T-helper 1 cell treated with Interleukin-12 subunit alpha and Interleukin-12 subunit beta and Interleukin-4 antibody, amounts not matched to agents 30 μg/mL and 1 μg/mL, for 36 hours (primary cell): ENCODE data around the gene HES6.

Experiments
- H3K27ac Mint-ChIP-seq: one replicate; pipeline ENCODE4 v1.8.0; 2021; ENCODE audit warnings: mild to moderate bottlenecking, mixed read lengths
- H3K27me3 Mint-ChIP-seq: one replicate; pipeline ENCODE4 v1.8.0; 2021; ENCODE audit warnings: low read depth, mixed read lengths
- H3K36me3 Mint-ChIP-seq: one replicate; pipeline ENCODE4 v1.8.0; 2021; ENCODE audit warnings: low read depth, mixed read lengths
- H3K4me1 Mint-ChIP-seq: one replicate; pipeline ENCODE4 v1.8.0; 2021; ENCODE audit warnings: low read depth, mixed read lengths
- H3K4me3 Mint-ChIP-seq: one replicate; pipeline ENCODE4 v1.8.0; 2021; ENCODE audit warnings: mild to moderate bottlenecking, moderate library complexity, mixed read lengths
- H3K9me3 Mint-ChIP-seq: one replicate; pipeline ENCODE4 v1.8.0; 2021; ENCODE audit warnings: mixed read lengths

Gene HES6

DNA sequence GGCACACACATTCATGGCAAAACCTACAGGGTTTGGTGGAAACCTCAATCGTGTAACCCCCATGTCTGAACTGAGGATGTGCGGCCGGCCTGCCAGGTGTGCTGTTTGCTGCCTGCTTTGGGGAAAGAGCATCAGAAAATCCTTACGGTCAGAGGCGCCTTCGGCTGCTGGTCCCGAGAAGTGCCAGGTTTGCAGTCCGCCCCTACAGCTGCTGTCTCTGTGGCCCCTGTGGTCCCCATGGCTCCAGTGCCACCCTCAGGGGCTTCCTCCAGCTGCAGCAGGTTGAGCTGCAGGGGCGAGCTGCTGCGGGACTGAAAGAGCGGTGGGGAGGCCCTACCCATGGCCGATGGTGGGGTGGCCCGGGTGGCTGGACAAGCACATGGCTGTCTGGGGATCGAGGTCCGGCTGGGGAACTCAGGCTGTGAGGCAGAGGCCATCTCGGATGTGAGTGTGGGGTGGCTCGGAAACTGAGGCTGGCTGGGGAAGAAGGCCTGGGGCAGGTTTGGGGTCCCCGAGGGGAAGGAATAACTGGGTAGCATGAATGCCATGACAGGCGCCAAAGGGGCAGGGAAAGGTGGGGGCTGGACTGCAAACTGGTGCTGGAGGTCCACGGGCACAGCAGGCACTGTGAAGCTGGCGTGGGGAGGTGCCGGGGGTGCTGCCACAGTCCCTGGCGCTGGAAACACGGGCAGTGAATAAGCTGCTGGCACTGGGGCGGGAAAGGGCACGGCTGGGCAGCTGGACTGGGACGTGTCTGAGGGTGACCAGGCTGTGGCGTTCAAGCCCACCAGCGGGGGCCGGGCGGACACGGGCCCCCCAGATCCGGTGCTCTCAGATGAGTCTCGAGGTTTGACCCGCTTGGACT, 13.2 kb upstream of the HES6 start:
- Mint-ChIP-seq H3K27ac (no peak overlapping the region), H3K4me3 (no peak overlapping the region), H3K36me3 (peaks cover 9% of the 10 kb centered on the region), H3K27me3 (no peaks in the 10 kb centered on the region), H3K9me3 (no peaks in the 10 kb centered on the region), H3K4me1 (no peaks in the 10 kb centered on the region)

DNA sequence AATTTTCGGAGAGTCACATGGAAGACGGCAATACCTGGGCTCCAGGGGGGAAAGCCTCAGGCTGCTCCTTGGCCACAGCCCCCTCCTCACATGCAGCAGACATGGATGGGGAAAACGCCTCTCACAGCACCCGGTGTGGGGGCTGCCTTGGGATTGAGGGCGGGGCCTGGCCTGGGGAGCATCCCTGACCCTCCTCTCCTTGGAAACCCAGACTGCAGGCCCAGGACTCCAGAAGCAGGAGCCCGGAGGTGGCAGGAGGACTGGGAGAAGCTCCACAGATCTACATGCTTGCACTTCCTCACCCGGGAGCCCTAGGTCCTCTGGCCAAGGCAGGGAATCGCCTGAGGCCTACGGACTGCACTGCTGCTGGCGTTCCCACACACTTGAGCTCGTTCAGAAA, 12.1 kb upstream of the HES6 start:
- Mint-ChIP-seq H3K27me3 (no peaks in the 10 kb centered on the region), H3K36me3 (peaks cover 13% of the 10 kb centered on the region), H3K4me3 (no peak overlapping the region), H3K4me1 (no peaks in the 10 kb centered on the region), H3K27ac (no peak overlapping the region), H3K9me3 (no peaks in the 10 kb centered on the region)

DNA sequence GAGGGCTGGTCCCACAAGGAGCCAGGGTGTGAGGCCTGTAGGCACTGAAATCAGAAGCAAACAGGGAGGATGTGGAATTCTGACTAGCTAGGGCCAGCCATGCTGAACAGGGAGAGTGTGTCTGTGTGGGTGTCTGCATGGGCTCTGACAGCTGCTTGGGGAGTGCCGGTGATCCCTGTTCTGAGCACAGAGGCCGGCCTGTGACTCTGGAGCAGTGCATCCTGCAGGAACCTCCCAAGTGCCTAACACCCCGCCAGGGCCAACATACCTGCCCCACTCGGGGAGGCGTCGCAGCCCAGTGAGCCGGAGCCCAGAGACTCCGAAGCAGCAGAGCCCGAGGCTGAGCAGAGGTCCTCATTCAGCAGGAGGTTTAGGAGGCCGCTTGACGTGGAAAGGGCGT, 11.5 kb upstream of the HES6 start:
- Mint-ChIP-seq H3K36me3 (peaks cover 14% of the 10 kb centered on the region), H3K4me1 (no peaks in the 10 kb centered on the region), H3K27me3 (no peaks in the 10 kb centered on the region), H3K27ac (no peak overlapping the region), H3K9me3 (no peaks in the 10 kb centered on the region), H3K4me3 (no peak overlapping the region)

DNA sequence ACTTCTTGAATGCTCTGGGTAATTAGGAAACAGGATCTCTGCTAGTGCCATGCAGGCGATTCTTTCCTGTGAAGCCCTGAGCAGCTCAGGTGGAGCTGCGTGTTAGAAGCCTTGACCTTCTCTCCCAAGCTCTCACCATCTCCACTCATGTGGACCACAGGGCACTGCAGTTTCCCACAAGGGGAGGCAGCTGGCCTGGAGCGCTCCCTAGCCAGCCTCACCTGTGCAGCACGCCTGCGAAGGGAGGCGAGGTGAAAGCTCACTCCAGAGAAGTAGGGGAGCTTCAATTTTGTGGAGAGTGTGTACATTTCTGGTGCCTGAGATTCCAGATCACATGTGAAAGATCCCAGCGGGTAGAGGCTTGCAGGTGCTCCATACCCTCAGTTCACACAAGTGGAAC, 11.1 kb upstream of the HES6 start:
- Mint-ChIP-seq H3K36me3 (peaks cover 17% of the 10 kb centered on the region), H3K27ac (no peak overlapping the region), H3K27me3 (no peaks in the 10 kb centered on the region), H3K4me1 (no peaks in the 10 kb centered on the region), H3K4me3 (no peak overlapping the region), H3K9me3 (no peaks in the 10 kb centered on the region)

DNA sequence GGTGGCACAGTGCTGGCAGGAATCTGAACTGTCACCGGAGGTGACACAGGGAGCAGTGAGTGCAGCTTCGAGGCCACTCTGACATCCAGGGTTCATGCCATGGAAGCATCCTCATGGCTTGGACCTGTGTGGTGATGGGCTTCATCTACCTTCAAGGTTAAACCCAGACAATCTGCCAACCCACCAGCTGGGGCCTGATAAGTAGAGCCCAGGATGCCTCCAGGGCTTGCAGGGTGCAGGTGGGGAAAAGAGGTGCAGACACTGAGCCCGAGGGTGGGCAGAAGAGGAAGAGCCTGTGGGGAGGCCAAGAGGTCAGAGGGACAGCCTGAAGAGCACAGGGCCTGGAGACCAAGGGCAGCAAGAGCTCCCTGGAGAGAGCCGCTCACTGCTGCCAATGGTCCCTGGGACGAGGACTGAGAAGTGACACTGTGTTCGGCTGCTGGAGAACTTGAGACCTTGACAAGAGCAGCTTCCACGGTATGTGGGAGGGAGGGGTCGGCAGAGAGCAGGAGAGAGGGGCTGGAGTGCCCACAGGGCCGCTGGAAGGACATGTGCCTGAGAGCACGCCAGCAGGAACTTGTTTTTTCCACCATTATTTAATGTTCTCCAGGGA, 8.1 kb upstream of the HES6 start:
- no peaks in the 10 kb centered on the region for H3K9me3 Mint-ChIP-seq
- no peaks in the 10 kb centered on the region for H3K4me1 Mint-ChIP-seq
- no peak overlapping the region for H3K27ac Mint-ChIP-seq
- no peak overlapping the region for H3K4me3 Mint-ChIP-seq
- H3K27me3 Mint-ChIP-seq = no peaks in the 10 kb centered on the region
- peaks cover 12% of the 10 kb centered on the region for H3K36me3 Mint-ChIP-seq

DNA sequence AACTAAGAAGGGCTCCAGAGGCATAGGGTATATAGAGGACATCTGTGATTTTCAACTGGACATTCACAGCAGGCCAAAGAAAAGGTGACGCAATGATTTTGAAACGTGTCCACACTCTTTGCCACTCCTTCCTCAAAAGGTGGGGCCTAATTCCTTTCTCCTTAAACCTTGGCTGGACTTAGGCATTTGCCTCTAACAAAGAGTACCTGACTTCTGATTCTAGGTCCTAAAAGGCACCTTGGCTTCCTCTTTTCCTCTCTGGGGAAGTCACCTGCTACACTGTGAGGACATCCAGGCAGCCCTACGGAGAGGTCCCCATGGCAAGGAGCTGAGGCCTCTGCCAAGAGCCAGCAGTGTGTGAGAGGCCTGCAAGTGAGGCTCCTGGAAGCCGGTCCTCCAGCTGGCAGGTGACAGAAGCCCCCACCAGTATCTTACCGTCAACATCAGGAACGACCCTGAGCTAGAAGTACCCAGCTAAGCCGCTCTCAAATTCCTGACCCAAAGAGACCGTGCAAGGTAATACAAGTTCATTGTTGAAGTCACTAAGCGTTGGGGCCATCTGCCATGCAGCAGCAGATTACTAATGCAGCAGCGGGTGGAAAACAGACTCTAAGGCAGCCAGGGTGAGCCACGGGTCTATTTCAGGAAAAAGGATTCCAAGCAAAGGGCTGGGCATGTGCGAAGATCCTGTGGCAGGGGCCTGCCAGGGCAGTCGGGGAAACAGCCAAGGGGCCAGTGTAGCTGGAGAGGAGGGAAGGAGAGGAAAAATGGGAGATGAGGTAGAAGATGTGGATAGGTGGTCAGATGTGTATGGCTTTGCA, 7.4 kb upstream of the HES6 start:
- no peak overlapping the region for H3K4me3 Mint-ChIP-seq
- no peaks in the 10 kb centered on the region for H3K4me1 Mint-ChIP-seq
- H3K27me3 Mint-ChIP-seq = peaks cover 3% of the 10 kb centered on the region
- H3K27ac Mint-ChIP-seq = no peak overlapping the region
- H3K36me3 Mint-ChIP-seq = peaks cover 12% of the 10 kb centered on the region
- H3K9me3 Mint-ChIP-seq = no peaks in the 10 kb centered on the region

DNA sequence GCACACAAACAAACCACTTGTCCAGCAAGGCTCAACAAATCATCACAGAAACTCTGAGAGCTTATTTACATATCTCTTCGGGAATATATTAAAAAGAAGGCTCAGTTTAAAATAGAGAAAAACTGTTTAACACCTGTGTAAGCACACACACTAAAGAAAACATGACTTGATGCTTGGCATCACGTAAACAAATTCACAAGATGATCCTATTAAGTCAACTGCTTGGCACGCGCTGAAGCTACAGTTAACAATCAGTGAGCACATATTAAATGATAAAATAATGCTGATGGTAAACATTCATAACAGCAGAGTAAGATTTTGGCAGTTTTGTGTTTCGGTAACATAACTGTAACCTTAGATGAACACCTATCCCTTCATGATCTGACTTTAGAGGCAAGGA, 4.3 kb upstream of the HES6 start:
- Mint-ChIP-seq H3K27ac (no peak overlapping the region), H3K4me1 (peaks cover 2% of the 10 kb centered on the region), H3K36me3 (peaks cover 8% of the 10 kb centered on the region)

DNA sequence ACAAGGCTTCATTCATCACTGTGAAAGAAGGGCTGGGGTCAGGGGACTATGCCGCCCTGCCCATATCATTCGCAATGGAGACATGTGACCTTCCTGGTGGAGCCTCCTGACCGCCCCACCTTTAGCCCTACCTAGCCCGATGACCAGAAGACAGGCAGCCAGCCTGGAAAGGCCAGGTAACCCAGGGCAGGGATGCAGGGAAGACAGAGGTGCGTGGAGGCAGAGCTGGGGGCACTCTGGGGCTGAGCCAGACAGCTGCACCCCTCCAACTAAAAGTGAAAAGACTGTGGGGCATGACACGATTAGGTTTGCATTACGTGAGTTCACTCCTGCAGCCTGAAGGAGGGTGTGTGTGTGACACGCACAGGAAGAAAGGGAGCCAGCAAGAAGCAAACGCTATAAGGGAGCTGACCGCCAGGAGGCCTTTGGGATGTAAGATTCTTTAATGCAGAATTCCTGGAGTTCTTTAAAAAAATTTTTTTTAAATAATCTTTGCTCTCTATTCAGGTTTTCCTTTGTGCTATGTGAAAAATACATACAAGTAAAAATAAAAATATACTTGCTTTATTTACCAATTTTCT, 3.7 kb upstream of the HES6 start:
- no peak overlapping the region for H3K27ac Mint-ChIP-seq
- H3K27me3 Mint-ChIP-seq = peaks cover 19% of the 10 kb centered on the region
- H3K4me1 Mint-ChIP-seq = peaks cover 2% of the 10 kb centered on the region
- H3K9me3 Mint-ChIP-seq = no peaks in the 10 kb centered on the region
- peaks cover 8% of the 10 kb centered on the region for H3K36me3 Mint-ChIP-seq
- no peak overlapping the region for H3K4me3 Mint-ChIP-seq

More for the DNA sequence above, 4.3 kb upstream of the HES6 start:
- no peaks in the 10 kb centered on the region for H3K9me3 Mint-ChIP-seq
- no peak overlapping the region for H3K4me3 Mint-ChIP-seq
- H3K27me3 Mint-ChIP-seq = peaks cover 19% of the 10 kb centered on the region

DNA sequence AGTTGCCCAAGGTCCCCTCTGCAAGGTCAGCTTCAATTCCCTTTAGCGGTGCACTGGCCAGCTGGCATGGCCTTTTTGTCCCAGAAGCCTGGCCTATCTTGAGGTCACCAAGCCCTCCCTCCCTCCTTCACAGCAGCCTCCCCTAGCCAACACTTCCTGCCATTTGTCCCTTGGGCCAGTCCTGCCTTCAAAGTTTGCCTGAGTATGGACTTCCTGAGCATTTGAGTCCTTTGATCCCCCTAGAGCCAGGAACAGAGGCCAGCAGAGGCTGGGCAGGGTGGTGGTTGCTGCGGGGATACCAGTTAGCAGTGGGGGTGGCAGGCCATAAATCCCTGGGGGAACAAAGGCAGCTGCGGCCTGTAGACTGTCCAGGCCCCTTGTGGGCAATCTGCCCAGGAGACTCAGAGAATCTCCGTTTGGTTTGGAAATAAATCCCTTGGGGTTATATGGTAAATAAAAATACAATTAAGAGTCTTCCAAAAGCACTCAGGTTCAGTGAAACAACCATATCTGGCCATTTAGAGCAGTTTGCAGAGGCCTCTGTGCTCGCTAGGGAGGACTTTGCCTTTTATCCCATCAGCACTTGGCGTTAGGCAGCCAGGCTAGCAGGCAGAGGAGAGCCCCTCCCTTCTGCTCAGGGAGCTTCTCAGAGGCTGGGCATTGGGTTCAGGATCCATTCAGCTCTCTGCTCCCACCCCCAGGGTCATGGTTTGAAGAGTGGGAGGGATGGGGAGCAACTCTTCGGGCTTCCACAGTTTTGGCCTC, 3.1 kb upstream of the HES6 start:
- no peaks in the 10 kb centered on the region for H3K9me3 Mint-ChIP-seq
- H3K4me1 Mint-ChIP-seq = peaks cover 2% of the 10 kb centered on the region
- H3K4me3 Mint-ChIP-seq = no peak overlapping the region
- peaks cover 8% of the 10 kb centered on the region for H3K36me3 Mint-ChIP-seq
- no peak overlapping the region for H3K27ac Mint-ChIP-seq
- H3K27me3 Mint-ChIP-seq = peaks cover 26% of the 10 kb centered on the region

DNA sequence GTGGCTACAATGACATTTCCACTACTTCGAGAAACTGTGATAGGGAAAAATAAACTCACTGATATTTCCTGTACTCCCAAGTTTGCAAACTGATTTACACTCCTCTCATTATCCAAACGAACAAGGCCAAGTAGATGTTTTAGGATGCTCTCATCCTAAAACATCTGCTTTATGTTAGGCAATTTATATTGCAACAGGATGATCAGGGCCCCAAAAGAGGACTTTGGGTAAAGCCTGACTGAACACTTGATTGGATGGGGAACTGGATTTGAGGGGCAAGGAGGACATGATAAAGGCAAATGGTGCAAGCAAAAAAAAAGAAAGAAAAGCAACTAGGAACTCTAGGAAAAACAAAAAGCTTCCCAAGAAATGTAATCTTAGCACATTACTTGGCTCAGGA, 2.1 kb upstream of the HES6 start:
- H3K27ac Mint-ChIP-seq = no peak overlapping the region
- peaks cover 4% of the 10 kb centered on the region for H3K36me3 Mint-ChIP-seq
- peak overlapping the region; percentile 41 for H3K4me3 Mint-ChIP-seq
- H3K9me3 Mint-ChIP-seq = no peaks in the 10 kb centered on the region
- H3K27me3 Mint-ChIP-seq = peaks cover 34% of the 10 kb centered on the region
- H3K4me1 Mint-ChIP-seq = peaks cover 2% of the 10 kb centered on the region

DNA sequence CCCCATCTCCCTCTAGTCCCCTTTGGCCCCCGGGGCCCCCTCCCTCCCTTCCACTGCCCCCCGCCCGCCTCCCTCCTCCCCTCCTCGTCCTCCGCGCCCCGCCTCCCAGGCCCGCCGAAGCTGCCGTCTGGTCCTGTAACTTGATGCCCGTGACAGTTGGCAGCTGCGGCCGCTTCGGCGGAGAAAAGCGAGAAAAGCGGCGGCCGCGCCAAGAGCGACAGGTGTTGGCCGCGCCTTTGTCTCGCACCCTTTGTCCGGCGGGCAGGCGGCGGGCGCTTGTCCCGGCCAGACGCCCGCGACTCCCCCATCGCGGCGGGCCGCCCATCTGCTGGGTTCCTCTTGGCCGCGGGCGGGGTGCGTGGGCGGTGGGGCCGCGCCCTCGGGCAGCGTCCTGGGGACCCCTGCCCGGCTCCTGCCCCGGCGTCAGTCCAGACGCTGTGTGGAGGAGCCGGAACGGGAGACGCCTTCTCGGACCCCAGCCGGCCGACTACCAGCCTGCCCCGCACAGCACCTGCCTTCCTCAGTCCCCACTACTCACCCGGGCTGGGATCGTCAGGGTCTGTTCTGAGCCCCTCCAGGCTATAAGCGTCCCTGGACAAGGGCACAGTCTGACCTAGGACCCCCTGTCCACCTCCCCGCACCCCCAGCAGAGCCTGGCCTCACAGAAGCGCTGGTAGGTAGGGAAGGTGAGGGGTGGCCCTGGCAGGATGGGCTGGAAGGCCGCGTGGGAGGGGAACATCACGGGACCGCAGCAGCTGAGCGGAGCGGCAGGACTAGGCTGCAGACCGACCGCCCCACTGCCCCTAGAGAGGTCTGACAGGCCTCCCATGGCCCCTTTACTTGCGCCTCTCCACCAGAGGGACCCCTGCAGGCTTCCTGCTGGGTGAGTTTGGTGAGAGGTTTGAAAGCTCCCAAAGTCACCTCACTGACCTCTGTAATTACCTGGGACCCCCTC, 1.2 kb upstream of the HES6 start:
- peaks cover 43% of the 10 kb centered on the region for H3K27me3 Mint-ChIP-seq
- H3K36me3 Mint-ChIP-seq = peaks cover under 1% of the 10 kb centered on the region
- peak overlapping the region; percentile 41 for H3K4me3 Mint-ChIP-seq
- H3K27ac Mint-ChIP-seq = no peak overlapping the region
- peaks cover 2% of the 10 kb centered on the region for H3K4me1 Mint-ChIP-seq
- H3K9me3 Mint-ChIP-seq = no peaks in the 10 kb centered on the region

DNA sequence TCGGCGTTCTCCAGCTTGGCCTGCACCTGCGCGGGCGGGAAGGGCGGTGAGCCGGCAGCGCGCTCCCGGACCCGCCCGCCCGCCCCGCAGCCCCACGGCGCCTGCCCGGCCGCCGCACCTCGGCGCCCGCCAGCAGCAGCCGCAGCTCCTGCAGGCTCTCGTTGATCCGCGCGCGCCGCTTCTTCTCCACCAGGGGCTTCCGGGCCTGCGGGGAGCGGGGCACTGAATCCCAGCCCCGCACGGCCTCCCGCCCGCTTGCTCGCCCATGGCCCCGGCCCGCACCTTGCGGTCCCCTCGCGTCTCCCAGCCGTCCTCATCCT, 335 bp downstream of the HES6 start:
- Mint-ChIP-seq H3K36me3 (no peaks in the 10 kb centered on the region), H3K4me3 (no peak overlapping the region), H3K9me3 (no peaks in the 10 kb centered on the region), H3K27ac (no peak overlapping the region), H3K4me1 (peaks cover 2% of the 10 kb centered on the region), H3K27me3 (peaks cover 55% of the 10 kb centered on the region)

DNA sequence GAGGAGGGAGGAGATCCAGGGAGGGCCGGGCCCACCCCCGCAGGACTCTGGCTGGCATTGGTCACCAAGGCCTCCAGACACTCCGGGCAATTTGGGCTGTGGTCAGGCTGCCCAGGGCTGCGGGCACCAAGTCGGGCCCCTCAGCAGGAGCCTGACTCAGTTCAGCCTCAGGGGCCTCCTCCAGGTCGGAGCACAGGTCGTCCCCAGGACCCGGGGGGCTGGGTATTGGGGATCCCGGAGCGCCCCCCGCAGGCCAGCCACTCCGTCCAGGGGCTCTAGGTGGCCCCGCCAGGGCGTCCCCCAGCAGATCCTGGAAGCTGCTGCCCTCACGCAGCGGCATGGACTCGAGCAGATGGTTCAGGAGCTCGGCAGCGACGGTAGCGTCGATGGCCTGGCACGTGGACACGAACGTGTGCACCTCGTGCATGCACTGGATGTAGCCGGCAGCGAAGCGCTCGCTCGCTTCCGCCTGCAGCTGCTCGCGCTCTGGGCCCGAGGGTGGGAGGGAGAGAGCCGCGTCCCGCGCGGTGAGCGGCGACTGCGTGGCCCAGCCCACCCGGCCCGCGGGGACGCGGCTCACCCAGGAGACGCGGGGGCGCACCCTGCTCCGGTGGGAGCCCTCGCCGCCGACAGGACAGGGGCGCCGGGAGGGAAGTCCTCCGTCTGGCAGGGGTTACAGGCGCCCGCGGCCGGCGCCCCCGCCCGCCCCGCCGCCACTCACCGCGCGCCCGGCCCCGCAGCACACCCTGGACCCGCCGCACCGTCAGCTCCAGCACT, 884 bp downstream of the HES6 start:
- Mint-ChIP-seq H3K27ac (no peak overlapping the region), H3K9me3 (no peaks in the 10 kb centered on the region), H3K4me1 (peaks cover 2% of the 10 kb centered on the region), H3K36me3 (no peaks in the 10 kb centered on the region), H3K27me3 (peaks cover 56% of the 10 kb centered on the region), H3K4me3 (peak overlapping the region; percentile 60)
